ENCODE data around the gene PSMA8. TPM values are rescaled to one million over a fixed set of nuclear protein-coding genes. Genes with fewer than 3 reads are reported as not detected.

Gene PSMA8
- total RNA-seq, 1 donor from 2014 or later = not detected

DNA sequence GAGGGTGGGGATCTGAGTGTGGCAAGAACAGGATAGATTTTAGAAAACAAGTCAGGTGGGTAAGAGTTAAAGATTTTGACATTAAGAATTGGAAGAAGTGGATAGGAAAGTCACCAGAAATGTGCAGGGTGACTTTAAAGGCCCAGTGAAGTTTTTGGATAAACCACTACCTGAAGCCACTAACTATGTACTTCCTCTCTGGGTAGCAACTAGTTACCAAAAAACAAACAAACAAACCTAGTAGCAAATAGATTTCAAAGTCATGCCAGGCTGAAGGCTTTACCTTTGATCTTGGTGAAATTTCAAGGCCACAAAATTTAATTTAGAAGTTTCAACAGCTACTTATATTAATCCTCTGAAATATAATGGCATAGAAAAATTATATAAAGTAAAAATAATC lies 42.5 kb downstream of the PSMA8 start:
- DNase-seq (ENCODE audit: low spot score in 2 of 2) = no peak
- no peaks in the 10 kb centered on the region for H3K4me1 ChIP-seq
- no peaks in the 10 kb centered on the region for H3K27me3 ChIP-seq
- intact Hi-C loops (cut with DNase I) = no loop called here
- no peaks in the 10 kb centered on the region for H3K9me3 ChIP-seq
- TF ChIP-seq CTCF (IDR thresholded peaks at IDR 0.05) = no peak
- no peaks in the 10 kb centered on the region for H3K36me3 ChIP-seq
- no peak overlapping the region for H3K27ac ChIP-seq
- no peak overlapping the region for H3K4me3 ChIP-seq

DNA sequence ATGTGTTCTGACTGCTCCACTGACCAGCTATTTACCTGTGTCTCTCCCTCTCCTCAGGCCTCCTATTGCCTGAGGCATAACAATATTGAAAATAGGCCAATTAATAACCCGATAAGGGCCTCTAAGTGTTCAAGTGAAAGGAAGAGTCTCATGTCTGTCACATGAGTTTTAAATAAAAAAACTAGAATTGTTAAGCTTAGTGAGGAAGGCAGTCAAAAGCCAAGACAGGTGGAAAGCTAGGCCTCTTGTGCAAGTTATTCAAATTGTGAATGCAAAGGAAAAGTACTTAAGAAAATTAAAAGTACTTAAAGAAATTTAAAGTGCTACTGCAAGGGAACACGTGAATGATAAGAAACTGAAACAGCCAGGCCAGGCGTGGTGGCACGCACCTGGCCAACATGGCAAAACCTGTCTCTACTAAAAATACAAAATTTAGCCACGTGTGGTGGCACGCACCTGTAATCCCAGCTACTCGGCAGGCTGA lies 47.7 kb downstream of the PSMA8 start:
- Histone ChIP-seq H3K27ac (no peak overlapping the region), H3K4me3 (no peak overlapping the region), H3K27me3 (no peaks in the 10 kb centered on the region), H3K4me1 (no peaks in the 10 kb centered on the region), H3K36me3 (no peaks in the 10 kb centered on the region), H3K9me3 (no peaks in the 10 kb centered on the region)
- DNase-seq (ENCODE audit: low spot score in 2 of 2) = no peak
- no peak for TF ChIP-seq CTCF (IDR thresholded peaks at IDR 0.05)
- intact Hi-C loops (cut with DNase I) = no loop called here

DNA sequence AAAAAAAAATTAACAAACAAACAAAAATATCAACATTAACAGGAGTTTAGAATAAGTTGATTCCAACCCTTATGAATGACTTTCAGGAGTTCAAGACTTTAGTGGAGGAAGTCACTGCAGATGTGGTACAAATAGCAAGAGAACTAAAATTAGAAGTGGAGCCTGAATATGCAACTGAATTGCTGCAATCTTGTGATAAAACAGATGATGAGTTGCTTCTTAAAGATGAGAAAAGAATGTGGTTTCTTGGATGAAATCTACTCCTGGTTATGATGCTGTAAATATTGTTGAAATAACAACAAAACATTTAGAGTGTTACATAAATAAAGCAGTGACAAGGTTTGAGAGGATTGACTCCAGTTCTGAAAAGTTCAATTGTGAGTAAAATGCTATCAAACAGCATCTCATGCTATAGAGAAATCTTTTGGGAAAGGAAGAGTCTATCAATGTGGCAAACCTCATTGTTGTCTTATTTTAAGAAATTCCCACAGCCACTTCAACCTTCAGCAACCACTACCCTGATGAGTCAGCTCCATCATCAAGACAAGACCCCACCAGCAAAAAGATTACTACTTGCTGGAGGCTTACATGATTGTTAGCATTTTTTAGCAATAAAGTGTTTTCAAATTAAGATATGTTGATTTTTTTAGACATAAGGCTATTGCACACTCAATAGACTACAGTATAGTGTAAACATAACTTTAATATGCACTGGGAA lies 49.9 kb downstream of the PSMA8 start:
- intact Hi-C loops (cut with DNase I) = no loop called here
- no peaks in the 10 kb centered on the region for H3K27me3 ChIP-seq
- H3K9me3 ChIP-seq = no peaks in the 10 kb centered on the region
- H3K36me3 ChIP-seq = no peaks in the 10 kb centered on the region
- H3K4me1 ChIP-seq = no peaks in the 10 kb centered on the region
- H3K4me3 ChIP-seq = no peak overlapping the region
- no peak for DNase-seq (ENCODE audit: low spot score in 2 of 2)
- no peak overlapping the region for H3K27ac ChIP-seq
- TF ChIP-seq CTCF (IDR thresholded peaks at IDR 0.05) = no peak

- no peak overlapping the region for H3K4me3 ChIP-seq
- H3K27ac ChIP-seq = no peak overlapping the region
- H3K4me1 ChIP-seq = no peaks in the 10 kb centered on the region
- no peak for DNase-seq (ENCODE audit: low spot score in 2 of 2)
- no peaks in the 10 kb centered on the region for H3K27me3 ChIP-seq
- intact Hi-C loops (cut with DNase I) = no loop called here
- no peak for TF ChIP-seq CTCF (IDR thresholded peaks at IDR 0.05)
- no peaks in the 10 kb centered on the region for H3K36me3 ChIP-seq
- no peaks in the 10 kb centered on the region for H3K9me3 ChIP-seq
Observed at GRCh38 chr18:26185267-26185666, 51.6 kb downstream of the PSMA8 start.

- no peak overlapping the region for H3K4me3 ChIP-seq
- no peaks in the 10 kb centered on the region for H3K27me3 ChIP-seq
- no peak for TF ChIP-seq CTCF (IDR thresholded peaks at IDR 0.05)
- no peaks in the 10 kb centered on the region for H3K4me1 ChIP-seq
- no peaks in the 10 kb centered on the region for H3K9me3 ChIP-seq
- DNase-seq (ENCODE audit: low spot score in 2 of 2) = no peak
- no peaks in the 10 kb centered on the region for H3K36me3 ChIP-seq
- intact Hi-C loops (cut with DNase I) = no loop called here
- H3K27ac ChIP-seq = no peak overlapping the region
Observed at GRCh38 chr18:26190506-26190905, 56.8 kb downstream of the PSMA8 start.
